Activated T-cell treated with anti-CD3 and anti-CD28 coated beads, Interleukin-2, amount 50 U/mL, for 48 hours (primary cell): ENCODE data around the gene PFKFB4.

Experiments used
- DNase-seq, 2 experiments: peaks; one replicate each; pipeline ENCODE4 v3.0.0-alpha.2; 2020

The PFKFB4 gene

GRCh38 chr3:48556796-48557626 lies at the start of gene PFKFB4:
TSS of gene PFKFB4 (minus strand) at chr3:48556803. CDS start at chr3:48556777, 26 bp downstream.
- peak; percentile 100 for DNase-seq

- no peak for DNase-seq
These were observed 45.0 kb upstream of the PFKFB4 start for GRCh38 chr3:48601622-48601994.

GRCh38 chr3:48600711-48601621 lies 44.4 kb upstream of the PFKFB4 start:
- DNase-seq: no peak

- DNase-seq: no peak
These were observed 43.1 kb upstream of the PFKFB4 start for GRCh38 chr3:48599509-48600285.

GRCh38 chr3:48599077-48599501 lies 42.5 kb upstream of the PFKFB4 start:
- no peak for DNase-seq

- DNase-seq: no peak
These were observed 41.9 kb upstream of the PFKFB4 start for GRCh38 chr3:48598323-48599076.

- DNase-seq: no peak
These were observed 40.8 kb upstream of the PFKFB4 start for GRCh38 chr3:48597408-48597800.

GRCh38 chr3:48596676-48597407 lies 40.2 kb upstream of the PFKFB4 start:
- no peak for DNase-seq

GRCh38 chr3:48596157-48596556 lies 39.6 kb upstream of the PFKFB4 start:
- DNase-seq: no peak

GRCh38 chr3:48595526-48596121 lies 39.0 kb upstream of the PFKFB4 start:
- peak; percentile 36 for DNase-seq

GRCh38 chr3:48595075-48595525 lies 38.5 kb upstream of the PFKFB4 start, which contains the start of gene COL7A1:
TSS of gene COL7A1 (minus strand) at chr3:48595329. CDS start at chr3:48595159, 170 bp downstream.
- no peak for DNase-seq

GRCh38 chr3:48594417-48595049 lies 37.9 kb upstream of the PFKFB4 start:
- DNase-seq: no peak

GRCh38 chr3:48593337-48593736 lies 36.7 kb upstream of the PFKFB4 start:
- no peak for DNase-seq

- no peak for DNase-seq
These were observed 36.0 kb upstream of the PFKFB4 start for GRCh38 chr3:48592519-48593087.

GRCh38 chr3:48591886-48592518 lies 35.4 kb upstream of the PFKFB4 start:
- DNase-seq: no peak

- no peak for DNase-seq
These were observed 34.8 kb upstream of the PFKFB4 start for GRCh38 chr3:48591436-48591835.

GRCh38 chr3:48588230-48588629 lies 31.6 kb upstream of the PFKFB4 start:
- DNase-seq: no peak

GRCh38 chr3:48587686-48588085 lies 31.1 kb upstream of the PFKFB4 start:
- no peak for DNase-seq

- DNase-seq: no peak
These were observed 28.8 kb upstream of the PFKFB4 start for GRCh38 chr3:48585411-48585810.
